Left lung (tissue), 14 donors: ENCODE data around the gene MMD. TPM values are rescaled to one million over a fixed set of nuclear protein-coding genes. Genes with fewer than 3 reads are reported as not detected.
"Not testable (repeated sequence)": the region's sequence is repeated elsewhere in the genome, so short reads cannot be mapped to it uniquely, and the experiment has no call there.

Source experiments
- ATAC-seq: fragments of 200-7000 bp; cut with Tn5 transposase; one replicate; pipeline ENCODE4 v1.9.1; 2020; ENCODE audit warnings: moderate library complexity
- DNase-seq, 4 donors: peaks; one replicate each; pipeline ENCODE4 v3.0.0-alpha.2; 2013 to 2020
- H3K27ac ChIP-seq, 2 donors: fragments of 200-600 bp; sonication (generic) in 1 of 2; one replicate each; pipeline versions ENCODE4 v1.5.0 to v1.8.0; 2020 to 2021
- H3K27me3 ChIP-seq, 2 donors: fragments of 200-600 bp; sonication (generic) in 1 of 2; one replicate each; pipeline versions ENCODE4 v1.5.0 to v1.8.0; 2020 to 2021
- H3K36me3 ChIP-seq, 2 donors: fragments of 200-600 bp; sonication (generic) in 1 of 2; one replicate each; pipeline versions ENCODE4 v1.5.0 to v1.8.0; 2020 to 2021
- H3K4me1 ChIP-seq, 2 donors: fragments of 200-600 bp; one replicate each; pipeline ENCODE4 v1.8.0; 2021
- H3K4me3 ChIP-seq, 2 donors: fragments of 200-600 bp; sonication (generic) in 1 of 2; one replicate each; pipeline versions ENCODE4 v1.5.0 to v1.8.0; 2020 to 2021; ENCODE audit warnings: mild to moderate bottlenecking in 1 of 2
- H3K9me3 ChIP-seq, 2 donors: fragments of 200-600 bp; sonication (generic) in 1 of 2; one replicate each; pipeline versions ENCODE4 v1.5.0 to v1.8.0; 2020 to 2021
- intact Hi-C, 2 donors: fragments of 100-400 bp; cut with DNase I; formaldehyde crosslinking; loops; one replicate each; pipeline versions ENCODE4 v1.11.2 to v1.14.2; 2022
- long read RNA-seq, 12 donors: library from polyadenylated mRNA in 2 of 12; unstranded in 2 of 12; transcript quantifications; one replicate each; pipeline ENCODE4 v2.0.0 and lab custom pipeline, GENCODE V29; 2019 to 2026
- polyA plus RNA-seq, 6 donors: library from polyadenylated mRNA; unstranded; fragments of 120-200 nt; gene quantifications; one replicate each; pipeline ENCODE4 v1.2.1, GENCODE V29; 2013; ENCODE audit not compliant: insufficient read length in 6 of 6
- total RNA-seq, 2 donors: library from RNA; stranded (reverse); fragmentation: NEBNext Ultra II Directional; extraction: Animal tissue kit (Norgen Biotek cat#: 25700); gene quantifications; one replicate each; pipeline ENCODE4 v1.2.1, GENCODE V29; 2021
- TF ChIP-seq, protein P1 (sequence below), 2 donors: fragments of 200-600 bp; sonication (generic) in 1 of 2; IDR thresholded peaks; one replicate each; pipeline versions ENCODE4 v1.5.0 to v1.8.0; 2021; ENCODE audit warnings: antibody characterized with exemption in 2 of 2
- donor health status: DM: no; HTN: yes; CAD: no.
- donor health status: DM: no; HTN: no; CAD: no.

Gene MMD, protein sequence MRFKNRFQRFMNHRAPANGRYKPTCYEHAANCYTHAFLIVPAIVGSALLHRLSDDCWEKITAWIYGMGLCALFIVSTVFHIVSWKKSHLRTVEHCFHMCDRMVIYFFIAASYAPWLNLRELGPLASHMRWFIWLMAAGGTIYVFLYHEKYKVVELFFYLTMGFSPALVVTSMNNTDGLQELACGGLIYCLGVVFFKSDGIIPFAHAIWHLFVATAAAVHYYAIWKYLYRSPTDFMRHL
- 10 to 100 TPM; 19.0 to 23.2 TPM for total RNA-seq
- 10 to 100 TPM; 21.3 to 29.7 (median 26.0) TPM for polyA plus RNA-seq
- long read RNA-seq, donor 1, transcript MMD-201 (7 exons, 2,735 nt) = major isoform, 9 of 9 reads
- long read RNA-seq, donor 1, partial matches to known transcripts = 0 of 9 reads
- long read RNA-seq, donor 1, other reads (novel, unspliced or antisense) = 0 of 9 reads
- long read RNA-seq, donor 2, transcript MMD-201 (7 exons, 2,735 nt) = major isoform, 10 of 11 reads
- long read RNA-seq, donor 2, partial matches to known transcripts = 0 of 11 reads
- long read RNA-seq, donor 2, other reads (novel, unspliced or antisense) = 0 of 11 reads
- long read RNA-seq, donor 3, transcript MMD-201 (7 exons, 2,735 nt) = major isoform, 13 of 13 reads
- long read RNA-seq, donor 3, partial matches to known transcripts = 0 of 13 reads
- long read RNA-seq, donor 3, other reads (novel, unspliced or antisense) = 0 of 13 reads
- long read RNA-seq, donor 4, partial matches to known transcripts = 0 of 4 reads
- long read RNA-seq, donor 4, other reads (novel, unspliced or antisense) = 0 of 4 reads
- long read RNA-seq, donor 5, partial matches to known transcripts = 0 of 3 reads
- long read RNA-seq, donor 5, other reads (novel, unspliced or antisense) = 0 of 3 reads
- long read RNA-seq, donor 6, transcript MMD-201 (7 exons, 2,735 nt) = major isoform, 8 of 9 reads
- long read RNA-seq, donor 6, partial matches to known transcripts = 0 of 9 reads
- long read RNA-seq, donor 6, other reads (novel, unspliced or antisense) = 0 of 9 reads
- long read RNA-seq, donor 7, partial matches to known transcripts = 0 of 3 reads
- long read RNA-seq, donor 7, other reads (novel, unspliced or antisense) = 0 of 3 reads
- long read RNA-seq, donor 8, transcript MMD-201 (7 exons, 2,735 nt) = major isoform, 13 of 20 reads
- long read RNA-seq, donor 8, partial matches to known transcripts = 5 of 20 reads
- long read RNA-seq, donor 8, other reads (novel, unspliced or antisense) = 0 of 20 reads
- long read RNA-seq, donor 9 = 0 reads
- long read RNA-seq, donor 10, partial matches to known transcripts = 0 of 1 reads
- long read RNA-seq, donor 10, other reads (novel, unspliced or antisense) = 1 of 1 reads
- long read RNA-seq, donor 11 = 0 reads
- long read RNA-seq, donor 12, transcript MMD-201 (7 exons, 2,735 nt) = major isoform, 8 of 8 reads
- long read RNA-seq, donor 12, partial matches to known transcripts = 0 of 8 reads
- long read RNA-seq, donor 12, other reads (novel, unspliced or antisense) = 0 of 8 reads

- peaks cover 3 to 19% of the 10 kb centered on the region in 2 donors for H3K27me3 ChIP-seq
- H3K4me1 ChIP-seq = peaks cover 0 to 24% of the 10 kb centered on the region in 2 donors
- intact Hi-C loops = no loop called here
- ATAC-seq (peak; percentile 49), DNase-seq (peak in 2 of 4 donors; percentile 40 to 82)
- H3K9me3 ChIP-seq = no peaks in the 10 kb centered on the region
- no peaks in the 10 kb centered on the region for H3K36me3 ChIP-seq
- H3K4me3 ChIP-seq = peak within 1 kb of the TSS; percentile 87 to 88
- H3K27ac ChIP-seq = peak within 1 kb of the TSS; percentile 66 to 78
- TF ChIP-seq, protein P1, sequence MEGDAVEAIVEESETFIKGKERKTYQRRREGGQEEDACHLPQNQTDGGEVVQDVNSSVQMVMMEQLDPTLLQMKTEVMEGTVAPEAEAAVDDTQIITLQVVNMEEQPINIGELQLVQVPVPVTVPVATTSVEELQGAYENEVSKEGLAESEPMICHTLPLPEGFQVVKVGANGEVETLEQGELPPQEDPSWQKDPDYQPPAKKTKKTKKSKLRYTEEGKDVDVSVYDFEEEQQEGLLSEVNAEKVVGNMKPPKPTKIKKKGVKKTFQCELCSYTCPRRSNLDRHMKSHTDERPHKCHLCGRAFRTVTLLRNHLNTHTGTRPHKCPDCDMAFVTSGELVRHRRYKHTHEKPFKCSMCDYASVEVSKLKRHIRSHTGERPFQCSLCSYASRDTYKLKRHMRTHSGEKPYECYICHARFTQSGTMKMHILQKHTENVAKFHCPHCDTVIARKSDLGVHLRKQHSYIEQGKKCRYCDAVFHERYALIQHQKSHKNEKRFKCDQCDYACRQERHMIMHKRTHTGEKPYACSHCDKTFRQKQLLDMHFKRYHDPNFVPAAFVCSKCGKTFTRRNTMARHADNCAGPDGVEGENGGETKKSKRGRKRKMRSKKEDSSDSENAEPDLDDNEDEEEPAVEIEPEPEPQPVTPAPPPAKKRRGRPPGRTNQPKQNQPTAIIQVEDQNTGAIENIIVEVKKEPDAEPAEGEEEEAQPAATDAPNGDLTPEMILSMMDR (IDR thresholded peaks at IDR 0.05) = no peak
Observed at GRCh38 chr17:55421179-55421934, at the start of gene MMD. TSS of gene MMD (minus strand) at chr17:55421835. CDS start at chr17:55421695, 140 bp downstream.

GRCh38 chr17:55466671-55467070 is 45.0 kb upstream of the MMD start:
- no peak overlapping the region for H3K27ac ChIP-seq
- H3K9me3 ChIP-seq = no peaks in the 10 kb centered on the region
- ATAC-seq = no peak
- intact Hi-C loops = no loop called here
- TF ChIP-seq, protein P1 (IDR thresholded peaks at IDR 0.05) = no peak
- H3K4me1 ChIP-seq = no peaks in the 10 kb centered on the region
- no peaks in the 10 kb centered on the region for H3K36me3 ChIP-seq
- H3K27me3 ChIP-seq = no peaks in the 10 kb centered on the region
- DNase-seq = no peak
- H3K4me3 ChIP-seq = no peak overlapping the region

DNA sequence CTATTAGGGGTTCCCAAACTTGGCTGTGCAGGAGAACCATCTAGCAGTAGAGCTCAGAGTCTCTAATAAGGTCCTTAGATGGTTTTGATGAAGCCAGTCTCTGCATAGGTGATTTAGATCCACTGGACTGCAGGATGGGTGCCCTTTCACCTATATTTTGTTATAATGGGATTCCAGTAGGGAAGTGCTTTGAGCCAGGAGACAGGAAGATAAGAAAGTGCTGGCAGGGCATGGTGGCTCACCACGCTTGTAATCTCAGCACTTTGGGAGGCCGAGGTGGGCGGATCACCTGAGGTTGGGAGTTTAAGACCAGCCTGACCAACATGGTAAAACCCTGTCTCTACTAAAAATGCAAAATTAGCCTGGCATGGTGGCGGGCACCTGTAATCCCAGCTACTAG is 44.1 kb upstream of the MMD start:
- intact Hi-C loops, DNase-seq, H3K27me3 ChIP-seq, ATAC-seq, H3K4me1 ChIP-seq, H3K27ac ChIP-seq, H3K36me3 ChIP-seq, H3K9me3 ChIP-seq, H3K4me3 ChIP-seq: not testable (repeated sequence)

DNA sequence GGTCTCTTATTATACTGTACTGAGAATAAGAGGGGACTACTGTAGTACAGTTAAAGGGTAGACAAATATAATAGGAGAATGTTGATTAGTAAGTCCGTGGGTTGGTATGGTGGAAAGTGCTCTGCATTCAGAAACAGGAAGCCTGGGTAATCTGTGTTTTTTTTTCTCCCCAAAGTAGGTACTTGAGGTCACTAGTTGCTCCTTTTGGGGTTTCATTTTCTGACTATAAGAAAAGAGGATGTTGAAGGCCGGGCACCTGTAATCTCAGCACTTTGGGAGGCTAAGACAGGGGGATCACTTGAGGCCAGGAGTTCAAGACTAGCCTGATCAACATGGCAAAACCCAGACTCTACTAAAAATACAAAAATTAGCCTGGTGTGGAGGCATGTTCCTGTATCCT is 42.0 kb upstream of the MMD start:
- TF ChIP-seq, protein P1 (IDR thresholded peaks at IDR 0.05) = no peak
- DNase-seq = no peak
- Histone ChIP-seq H3K4me1 (no peaks in the 10 kb centered on the region), H3K36me3 (no peaks in the 10 kb centered on the region), H3K27ac (no peak overlapping the region), H3K4me3 (no peak overlapping the region), H3K27me3 (no peaks in the 10 kb centered on the region), H3K9me3 (no peaks in the 10 kb centered on the region)
- no peak for ATAC-seq
- intact Hi-C loops = no loop called here
